Activated CD4-positive, alpha-beta T cell treated with anti-CD3 and anti-CD28 coated beads, Interleukin-2, amount 10 ng/mL, durations not matched to agents 7 days and 5 days (primary cell): ENCODE measurements around the gene ASPHD2. TPM values are rescaled to one million over a fixed set of nuclear protein-coding genes. Genes with fewer than 3 reads are reported as not detected.

Experiments used
- CTCF ChIA-PET: fragments of 350-600 bp; sonication (Branson Sonifier 250); formaldehyde crosslinking; loops from one replicate; lab custom pipeline; 2021; ENCODE audit warnings: antibody characterized with exemption; lab: Charles Lee
- POLR2A ChIA-PET: fragments of 350-600 bp; sonication (Branson Sonifier 250); formaldehyde crosslinking; loops from one replicate; lab custom pipeline; 2021; ENCODE audit warnings: antibody characterized with exemption; lab: Charles Lee
- DNase-seq: peaks from one replicate; pipeline ENCODE4 v3.0.0-alpha.2; 2020
- H3K27ac Mint-ChIP-seq: one replicate; pipeline ENCODE4 v1.8.0; 2021; ENCODE audit warnings: mild to moderate bottlenecking, moderate library complexity, mixed read lengths
- H3K27me3 Mint-ChIP-seq: one replicate; pipeline ENCODE4 v1.8.0; 2021; ENCODE audit warnings: mixed read lengths
- H3K36me3 Mint-ChIP-seq: one replicate; pipeline ENCODE4 v1.8.0; 2021; ENCODE audit warnings: low read depth, mixed read lengths
- H3K4me1 Mint-ChIP-seq: one replicate; pipeline ENCODE4 v1.8.0; 2021; ENCODE audit warnings: mixed read lengths
- H3K4me3 Mint-ChIP-seq: one replicate; pipeline ENCODE4 v1.8.0; 2021; ENCODE audit warnings: mild to moderate bottlenecking, moderate library complexity, mixed read lengths
- H3K9me3 Mint-ChIP-seq: one replicate; pipeline ENCODE4 v1.8.0; 2021; ENCODE audit warnings: mixed read lengths
- total RNA-seq, 2 experiments: library from RNA; stranded (reverse); gene quantifications; one replicate each; pipeline ENCODE4 v1.2.3, GENCODE V29; 2021

ASPHD2 gene
- total RNA-seq, 2 experiments from 2014 or later: 8.5 to 8.8 TPM

DNA sequence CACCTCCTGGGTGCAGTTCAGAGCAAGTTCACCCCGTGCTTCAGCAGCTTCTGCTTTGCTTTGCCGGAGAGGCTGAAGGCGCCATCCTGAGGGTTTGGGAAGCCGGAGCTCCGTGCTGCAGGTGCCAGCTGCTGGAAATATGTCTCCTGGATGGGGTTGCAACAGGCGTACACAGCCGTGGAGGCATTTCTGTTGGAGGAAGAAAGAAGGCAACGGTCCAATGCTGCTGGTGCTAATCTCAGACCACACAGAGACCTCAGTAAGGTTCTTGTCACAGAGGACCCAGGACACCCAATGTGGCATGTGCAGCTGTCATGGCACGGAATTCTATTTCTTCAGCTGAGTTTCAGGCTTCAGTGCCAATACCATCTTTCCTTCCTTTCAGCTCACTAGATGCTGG is 24.2 kb downstream of the ASPHD2 start:
- H3K27ac Mint-ChIP-seq: no peak overlapping the region
- no peaks in the 10 kb centered on the region for H3K27me3 Mint-ChIP-seq
- POLR2A ChIA-PET: no interaction called here
- H3K36me3 Mint-ChIP-seq: peaks cover 16% of the 10 kb centered on the region
- H3K4me3 Mint-ChIP-seq: no peak overlapping the region
- H3K9me3 Mint-ChIP-seq: no peaks in the 10 kb centered on the region
- CTCF ChIA-PET: interaction anchor here (1.0 kb wide), 1 partner anchor 9 kb away, joined by 4 read pairs; no protein-coding TSS in a partner anchor
- no peak for DNase-seq
- no peaks in the 10 kb centered on the region for H3K4me1 Mint-ChIP-seq

DNA sequence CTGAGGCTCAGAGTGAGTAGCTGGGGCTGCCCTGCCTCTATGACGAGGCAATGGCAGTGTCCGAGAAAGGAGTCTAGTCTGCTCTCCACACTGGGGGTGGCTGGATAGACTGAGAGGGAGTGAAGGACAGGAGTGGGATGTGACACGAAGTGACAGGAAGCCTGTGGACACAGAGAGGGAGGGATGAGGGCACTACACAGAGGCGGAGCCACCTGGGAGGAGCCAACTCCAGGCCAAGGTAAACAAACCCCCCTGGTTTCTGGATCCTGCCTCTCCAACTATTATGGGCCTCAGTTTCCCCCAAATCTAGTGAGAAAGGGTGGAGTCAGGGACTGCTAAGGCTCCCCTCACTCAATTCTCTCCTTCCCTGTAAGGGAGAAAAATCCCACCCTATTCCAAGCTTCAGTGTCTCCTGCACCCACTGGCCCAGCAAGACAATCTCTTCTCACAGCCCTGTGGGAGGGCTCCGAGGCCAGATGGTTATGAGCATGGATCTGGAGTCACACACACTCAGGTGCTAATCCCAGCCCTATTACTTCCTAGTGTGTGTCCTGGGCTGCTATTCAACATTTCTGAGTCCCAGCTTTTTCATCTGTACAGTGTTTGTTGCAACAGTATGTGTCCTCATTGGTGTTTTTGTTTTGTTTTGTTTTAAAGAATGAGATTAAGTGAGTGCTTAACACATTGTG is 24.9 kb downstream of the ASPHD2 start:
- Mint-ChIP-seq H3K27ac (no peak overlapping the region), H3K4me1 (no peaks in the 10 kb centered on the region), H3K27me3 (no peaks in the 10 kb centered on the region), H3K9me3 (no peaks in the 10 kb centered on the region), H3K4me3 (no peak overlapping the region), H3K36me3 (peaks cover 18% of the 10 kb centered on the region)
- DNase-seq: no peak
- ChIA-PET POLR2A (no interaction called here), CTCF (no interaction called here)

DNA sequence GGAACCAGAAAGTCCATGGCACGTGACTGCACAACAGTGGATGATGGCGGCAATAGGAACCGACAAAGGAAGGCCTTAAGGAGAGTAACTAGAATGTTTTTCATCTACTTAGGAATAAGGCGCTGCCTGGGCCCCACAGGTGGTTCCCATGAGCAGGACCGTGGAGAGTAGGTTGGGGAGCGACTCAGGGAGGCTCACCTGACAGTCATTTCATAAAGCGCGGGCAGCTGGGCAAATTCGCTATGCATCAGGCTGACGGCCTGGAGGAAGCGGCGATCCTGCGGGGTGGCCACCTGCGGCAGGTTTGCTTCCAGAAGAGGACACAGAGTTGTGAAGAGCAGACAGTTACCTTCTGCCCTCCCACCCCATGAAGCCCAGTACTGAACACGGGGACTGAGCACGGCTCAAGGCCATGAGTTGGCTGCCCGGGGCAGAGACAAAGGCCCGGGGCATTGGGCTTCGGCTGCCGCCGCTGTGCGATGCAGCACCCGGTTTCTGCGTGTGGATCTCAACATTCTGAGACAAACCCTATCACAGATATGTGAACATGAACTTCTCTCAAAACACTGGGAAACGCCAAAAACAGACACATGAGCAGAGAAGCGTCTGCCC is 28.7 kb downstream of the ASPHD2 start:
- H3K4me1 Mint-ChIP-seq: no peaks in the 10 kb centered on the region
- peaks cover 13% of the 10 kb centered on the region for H3K36me3 Mint-ChIP-seq

DNA sequence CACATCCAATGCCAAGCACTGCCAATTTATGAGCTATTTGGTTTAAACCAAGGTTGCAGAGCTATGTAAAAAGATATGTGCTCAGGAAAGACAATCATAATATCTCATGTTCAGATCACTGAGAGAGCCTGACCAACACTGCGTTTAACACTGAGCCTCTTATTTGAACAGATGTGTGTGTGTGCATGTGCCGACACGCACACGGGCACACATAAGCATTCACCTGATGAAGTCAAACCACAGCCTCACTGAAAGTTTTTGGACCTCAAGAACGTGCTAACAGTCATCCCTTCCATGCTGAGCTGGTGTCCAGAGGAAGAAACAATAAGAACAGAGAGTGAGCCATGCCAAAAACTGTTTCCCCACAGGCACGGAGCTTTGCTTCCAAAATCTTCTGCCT is 31.1 kb downstream of the ASPHD2 start:
- DNase-seq: no peak
- Mint-ChIP-seq H3K36me3 (peaks cover 20% of the 10 kb centered on the region), H3K4me1 (no peaks in the 10 kb centered on the region), H3K27me3 (no peaks in the 10 kb centered on the region), H3K4me3 (no peak overlapping the region), H3K9me3 (no peaks in the 10 kb centered on the region), H3K27ac (no peak overlapping the region)
- POLR2A ChIA-PET: no interaction called here
- CTCF ChIA-PET: interaction anchor here (1.2 to 2.1 kb wide), 4 partner anchors 11 to 95 kb away, joined by 3 to 8 read pairs (median 5); no protein-coding TSS in a partner anchor

More for the DNA sequence above, 28.7 kb downstream of the ASPHD2 start:
- Mint-ChIP-seq H3K27me3 (no peaks in the 10 kb centered on the region), H3K27ac (no peak overlapping the region), H3K9me3 (no peaks in the 10 kb centered on the region), H3K4me3 (no peak overlapping the region)
- no peak for DNase-seq
- CTCF ChIA-PET: no interaction called here
- POLR2A ChIA-PET: no interaction called here

DNA sequence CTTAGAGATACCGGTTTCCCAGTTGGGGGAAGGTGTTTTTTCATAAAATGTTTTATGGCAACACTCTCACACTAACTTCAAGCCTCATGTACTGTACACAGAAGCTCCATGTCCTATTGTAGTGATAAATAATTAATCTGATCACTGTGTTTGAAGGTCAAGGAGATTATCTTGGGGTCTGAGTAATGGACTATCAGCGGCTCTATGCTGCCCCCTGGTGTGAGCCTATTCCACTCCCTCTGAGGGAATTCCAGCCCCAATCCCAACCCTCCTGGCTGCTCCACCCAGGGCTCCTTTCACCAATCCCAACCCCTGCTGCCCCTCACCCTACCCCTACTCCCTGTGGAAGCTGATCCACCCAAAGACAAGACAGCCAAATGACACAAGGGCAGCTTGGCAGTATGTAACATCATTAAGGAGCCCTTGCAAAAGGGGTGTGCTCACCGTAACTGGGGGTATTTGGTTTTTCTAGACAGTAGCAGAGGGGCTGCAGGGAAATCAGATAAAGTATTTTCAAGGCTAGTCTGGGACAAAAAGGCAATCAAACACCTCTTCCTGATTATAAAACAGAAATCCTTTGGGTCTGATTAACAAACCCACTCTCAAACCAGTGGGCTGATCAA is 32.2 kb downstream of the ASPHD2 start:
- ChIA-PET POLR2A (no interaction called here), CTCF (interaction anchor here (0.6 to 2.1 kb wide), 8 partner anchors 10 to 145 kb away, joined by 3 to 8 read pairs (median 6); no protein-coding TSS in a partner anchor)
- H3K36me3 Mint-ChIP-seq: peaks cover 22% of the 10 kb centered on the region
- no peaks in the 10 kb centered on the region for H3K4me1 Mint-ChIP-seq
- no peaks in the 10 kb centered on the region for H3K27me3 Mint-ChIP-seq
- H3K4me3 Mint-ChIP-seq: no peak overlapping the region
- peak; percentile 39 for DNase-seq
- H3K9me3 Mint-ChIP-seq: no peaks in the 10 kb centered on the region
- H3K27ac Mint-ChIP-seq: no peak overlapping the region

DNA sequence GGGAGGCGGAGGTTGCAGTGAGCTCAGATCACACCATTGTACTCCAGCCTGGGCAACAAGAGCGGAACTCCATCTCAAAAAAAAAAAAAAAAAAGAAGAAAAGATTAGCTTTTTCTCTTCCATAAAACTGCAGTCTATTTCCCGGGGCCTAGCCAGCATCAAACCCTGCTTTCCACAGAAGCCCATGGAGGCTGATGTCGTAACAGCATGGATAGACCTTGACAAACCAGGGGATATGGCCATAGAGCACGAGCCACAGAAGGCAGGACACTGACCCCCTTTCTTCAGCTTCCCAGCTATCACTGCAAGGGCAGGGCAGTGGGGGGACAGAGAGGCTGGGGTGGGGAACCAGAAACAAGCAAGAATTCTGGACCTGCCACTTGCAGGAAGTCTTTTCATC is 33.0 kb downstream of the ASPHD2 start:
- DNase-seq: no peak

DNA sequence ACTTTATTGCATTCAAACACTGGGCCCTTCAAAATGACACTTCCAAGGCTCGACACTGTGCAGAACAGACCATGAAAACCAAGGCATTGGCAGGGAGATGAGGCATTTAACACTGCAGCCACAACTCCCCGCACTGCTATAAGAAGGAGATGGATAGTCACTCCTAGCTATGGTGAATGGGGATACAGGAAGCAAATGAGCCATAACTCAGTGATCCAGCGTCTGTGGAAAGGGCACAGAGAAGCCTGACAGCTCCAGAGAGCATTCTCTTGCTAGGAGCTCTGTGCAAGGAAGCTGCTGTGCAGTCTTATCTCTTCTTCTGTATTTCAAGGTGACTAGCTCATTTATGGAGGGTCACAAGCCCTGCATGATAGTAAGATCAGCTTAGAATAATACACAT is 33.6 kb downstream of the ASPHD2 start:
- H3K4me3 Mint-ChIP-seq: no peak overlapping the region
- no peaks in the 10 kb centered on the region for H3K9me3 Mint-ChIP-seq
- H3K27ac Mint-ChIP-seq: no peak overlapping the region
- peaks cover 21% of the 10 kb centered on the region for H3K36me3 Mint-ChIP-seq
- ChIA-PET POLR2A (interaction anchor here (0.6 kb wide), 1 partner anchor 45 kb away, joined by 3 read pairs; no protein-coding TSS in a partner anchor), CTCF (interaction anchor here (1.1 to 1.6 kb wide), 3 partner anchors 9 to 28 kb away, joined by 3 to 6 read pairs (median 4); no protein-coding TSS in a partner anchor)
- DNase-seq: no peak
- no peaks in the 10 kb centered on the region for H3K4me1 Mint-ChIP-seq
- H3K27me3 Mint-ChIP-seq: no peaks in the 10 kb centered on the region

More for the DNA sequence above, 33.0 kb downstream of the ASPHD2 start:
- H3K27me3 Mint-ChIP-seq: no peaks in the 10 kb centered on the region
- H3K4me1 Mint-ChIP-seq: no peaks in the 10 kb centered on the region
- ChIA-PET POLR2A (no interaction called here), CTCF (interaction anchor here (1.1 to 1.8 kb wide), 4 partner anchors 9 to 144 kb away, joined by 4 to 6 read pairs (median 4); no protein-coding TSS in a partner anchor)
- H3K36me3 Mint-ChIP-seq: peaks cover 24% of the 10 kb centered on the region
- H3K27ac Mint-ChIP-seq: no peak overlapping the region
- no peak overlapping the region for H3K4me3 Mint-ChIP-seq
- H3K9me3 Mint-ChIP-seq: no peaks in the 10 kb centered on the region

DNA sequence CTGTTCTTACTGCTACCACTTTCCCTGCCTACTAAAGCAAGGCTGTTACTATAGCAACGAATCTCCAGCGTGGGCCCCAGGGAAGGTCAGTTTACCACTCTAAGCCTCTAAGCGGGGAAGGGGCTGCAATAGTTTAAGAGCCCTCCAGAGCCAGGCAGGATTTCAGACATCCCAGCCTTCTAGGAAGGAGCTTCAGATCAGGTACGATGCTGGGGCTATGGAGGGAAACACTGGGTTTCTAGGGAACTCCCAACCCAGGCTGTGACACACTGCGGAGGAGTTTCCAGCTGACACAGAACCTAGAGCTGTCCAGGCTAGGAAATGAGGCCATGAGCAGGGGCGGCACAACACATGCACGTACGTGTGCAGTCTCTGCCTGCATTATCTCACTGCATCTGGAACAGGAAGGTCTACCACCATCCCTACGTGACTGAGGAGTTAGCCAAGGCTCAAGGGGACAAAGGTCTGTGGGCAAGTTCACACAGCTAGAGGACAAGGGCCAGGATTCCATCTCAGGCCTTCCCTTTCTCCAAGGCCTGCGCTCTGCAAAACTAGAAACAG is 34.1 kb downstream of the ASPHD2 start:
- POLR2A ChIA-PET: interaction anchor here (0.6 kb wide), 1 partner anchor 46 kb away, joined by 3 read pairs; no protein-coding TSS in a partner anchor
- CTCF ChIA-PET: interaction anchor here (0.6 to 1.6 kb wide), 3 partner anchors 10 to 28 kb away, joined by 3 to 6 read pairs (median 4); no protein-coding TSS in a partner anchor
- H3K9me3 Mint-ChIP-seq: no peaks in the 10 kb centered on the region

DNA sequence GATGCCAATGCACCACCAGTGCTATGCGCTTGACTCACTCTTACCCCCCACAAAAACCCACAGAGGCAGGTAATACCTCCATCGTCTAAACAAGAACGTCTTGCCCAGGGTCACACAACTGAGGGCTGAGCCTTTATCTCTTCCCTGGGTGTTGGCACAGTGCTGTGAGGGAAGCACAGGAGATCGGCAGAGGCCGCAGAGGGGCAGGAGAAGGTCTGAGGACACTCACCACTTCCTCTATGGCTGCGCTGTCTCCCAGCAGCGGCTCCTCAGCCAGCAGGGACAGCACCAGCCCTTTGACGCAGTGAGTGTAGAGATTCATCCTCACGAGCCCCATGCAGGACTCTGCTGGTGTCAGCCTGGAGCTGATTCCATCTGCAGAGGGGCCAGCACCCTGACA is 34.6 kb downstream of the ASPHD2 start:
- no peak for DNase-seq
- Mint-ChIP-seq H3K27ac (no peak overlapping the region), H3K4me3 (no peak overlapping the region), H3K36me3 (peaks cover 25% of the 10 kb centered on the region), H3K27me3 (no peaks in the 10 kb centered on the region), H3K9me3 (no peaks in the 10 kb centered on the region), H3K4me1 (no peaks in the 10 kb centered on the region)
- CTCF ChIA-PET: interaction anchor here (0.6 to 0.8 kb wide), 2 partner anchors 8 to 12 kb away, joined by 3 to 6 read pairs; no protein-coding TSS in a partner anchor
- POLR2A ChIA-PET: no interaction called here

More for the DNA sequence above, 34.1 kb downstream of the ASPHD2 start:
- Mint-ChIP-seq H3K27ac (no peak overlapping the region), H3K4me3 (no peak overlapping the region), H3K27me3 (no peaks in the 10 kb centered on the region), H3K36me3 (peaks cover 22% of the 10 kb centered on the region), H3K4me1 (no peaks in the 10 kb centered on the region)
- no peak for DNase-seq

DNA sequence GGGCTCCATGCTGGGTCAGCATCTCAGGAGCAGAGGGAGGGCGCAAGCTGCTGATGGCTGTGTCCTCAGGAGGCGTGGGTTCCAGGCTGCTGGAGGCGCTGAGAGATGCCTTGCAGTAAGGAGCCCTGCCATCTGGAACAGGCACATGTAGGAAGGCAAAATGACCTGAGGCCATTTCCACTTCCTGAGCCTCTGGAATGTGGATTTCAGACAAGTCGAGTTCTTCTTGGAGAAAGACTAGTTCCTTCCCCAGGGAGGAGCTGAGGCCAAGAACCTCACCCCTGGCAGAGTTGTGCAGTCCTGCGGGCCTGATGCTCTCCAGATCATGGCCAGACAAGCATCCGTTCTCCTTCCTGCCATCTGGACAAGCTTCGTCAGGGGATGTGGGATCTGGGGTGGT is 35.3 kb downstream of the ASPHD2 start:
- Mint-ChIP-seq H3K4me1 (no peaks in the 10 kb centered on the region), H3K9me3 (no peaks in the 10 kb centered on the region), H3K27ac (no peak overlapping the region), H3K27me3 (no peaks in the 10 kb centered on the region), H3K4me3 (no peak overlapping the region), H3K36me3 (peaks cover 30% of the 10 kb centered on the region)
- ChIA-PET CTCF (interaction anchor here (0.8 kb wide), 1 partner anchor 9 kb away, joined by 3 read pairs; no protein-coding TSS in a partner anchor), POLR2A (no interaction called here)
- no peak for DNase-seq

DNA sequence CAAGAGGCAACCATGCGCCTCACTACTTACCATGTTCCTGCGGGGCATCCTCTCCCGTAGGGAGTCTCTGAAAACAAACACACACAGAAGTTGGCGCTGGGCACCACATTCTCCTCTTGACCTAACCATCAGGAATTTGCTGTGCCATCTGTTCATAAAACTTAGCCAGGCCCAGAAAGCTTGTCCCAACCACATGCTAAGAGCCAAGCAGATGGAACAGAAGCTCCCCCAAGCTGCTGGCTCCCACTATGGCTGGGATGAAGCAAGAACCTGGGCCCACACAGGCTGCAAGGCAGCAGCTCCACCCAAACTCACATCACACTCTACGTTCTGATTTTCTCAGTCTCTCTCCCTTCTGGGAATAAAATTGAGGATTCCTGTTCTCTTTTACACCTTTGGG is 37.1 kb downstream of the ASPHD2 start:
- Mint-ChIP-seq H3K4me1 (no peaks in the 10 kb centered on the region), H3K36me3 (peaks cover 32% of the 10 kb centered on the region), H3K9me3 (no peaks in the 10 kb centered on the region), H3K27ac (no peak overlapping the region), H3K4me3 (no peak overlapping the region), H3K27me3 (no peaks in the 10 kb centered on the region)
- ChIA-PET CTCF (interaction anchor here (0.6 kb wide), 1 partner anchor 156 kb away, joined by 3 read pairs; the partner anchor contains the start of gene CRYBA4), POLR2A (interaction anchor here (0.6 kb wide), 1 partner anchor 94 kb away, joined by 3 read pairs; no protein-coding TSS in a partner anchor)
- DNase-seq: no peak

DNA sequence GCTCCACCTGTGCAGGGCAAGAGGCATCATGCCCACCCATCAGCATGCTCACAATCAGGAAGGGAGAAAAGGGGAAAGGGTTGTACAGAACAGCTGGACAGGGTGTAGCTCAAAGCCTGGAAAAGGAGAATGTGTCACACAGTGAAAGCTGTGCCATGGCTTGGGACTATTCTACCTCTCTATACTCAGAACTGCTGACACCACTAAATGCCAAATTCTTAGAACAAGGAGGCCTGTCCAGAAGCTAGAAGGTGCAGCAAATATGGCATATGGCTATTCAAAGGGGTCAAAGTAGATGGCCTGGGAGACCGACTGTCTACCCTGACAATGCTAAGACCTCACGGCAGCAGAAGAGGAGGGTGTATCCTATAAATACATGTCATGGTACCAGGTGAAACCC is 41.7 kb downstream of the ASPHD2 start:
- DNase-seq: no peak
- Mint-ChIP-seq H3K27ac (peak overlapping the region; percentile 57), H3K4me1 (peaks cover 6% of the 10 kb centered on the region), H3K4me3 (no peak overlapping the region), H3K9me3 (no peaks in the 10 kb centered on the region), H3K27me3 (no peaks in the 10 kb centered on the region), H3K36me3 (peaks cover 38% of the 10 kb centered on the region)
- ChIA-PET CTCF (interaction anchor here (0.9 to 1.7 kb wide), 4 partner anchors 9 to 13 kb away, joined by 3 to 6 read pairs (median 4); partner anchors contain the start of genes HPS4 and SRRD), POLR2A (no interaction called here)
